PC-9 (cell line): ENCODE measurements around the gene SIK1.

ENCODE experiments used
- CTCF ChIP-seq: fragments of 200-600 bp; sonication (generic); conservative IDR thresholded peaks from 2 replicates; pipeline ENCODE4 v1.6.1; 2017; ENCODE audit warnings: mixed run types, antibody characterized with exemption, mild to moderate bottlenecking, moderate library complexity
- EZH2 ChIP-seq: fragments of 200-600 bp; sonication (generic); IDR thresholded peaks from 2 replicates; pipeline ENCODE4 v1.8.0; 2017; ENCODE audit warnings: antibody characterized with exemption, low read depth

- TF ChIP-seq CTCF = no peak
- no peak for TF ChIP-seq EZH2
Observed at GRCh38 chr21:43375837-43376477, 51.0 kb downstream of the SIK1 start.
